ENCODE results near the gene WDR59. TPM values are rescaled to one million over a fixed set of nuclear protein-coding genes. Genes with fewer than 3 reads are reported as not detected.
"Not testable (repeated sequence)": the region's sequence is repeated elsewhere in the genome, so short reads cannot be mapped to it uniquely, and the experiment has no call there.

The WDR59 gene
- total RNA-seq, 1 donor from 2014 or later: 23.4 TPM

DNA sequence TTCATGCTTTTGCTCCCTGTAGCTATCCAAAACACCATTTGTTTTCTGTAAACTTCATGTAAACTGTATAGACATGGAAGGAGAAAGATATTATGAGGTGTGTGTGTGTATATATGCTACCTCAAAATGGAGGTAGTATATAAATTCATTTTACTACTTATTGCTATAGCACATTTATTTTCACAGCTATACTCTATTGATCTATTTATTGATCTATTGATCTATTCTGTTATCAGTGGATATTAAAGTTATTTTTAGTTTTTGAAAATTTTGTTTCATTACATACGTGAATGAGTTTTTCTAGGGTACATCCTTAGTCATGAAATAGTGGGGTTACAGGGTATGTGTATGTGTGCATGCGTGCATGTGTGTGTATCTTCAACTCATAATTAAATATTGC lies 29.4 kb upstream of the WDR59 start:
- no peak for DNase-seq (ENCODE audit: low read depth)
- Histone ChIP-seq H3K4me3 (ENCODE audit: low read depth, low read length) (no peak overlapping the region), H3K27me3 (ENCODE audit: control insufficient read depth, insufficient read depth, low read length) (no peaks in the 10 kb centered on the region), H3K36me3 (ENCODE audit: control insufficient read depth, insufficient read depth, low read length) (no peaks in the 10 kb centered on the region)
- TF ChIP-seq, protein P1, sequence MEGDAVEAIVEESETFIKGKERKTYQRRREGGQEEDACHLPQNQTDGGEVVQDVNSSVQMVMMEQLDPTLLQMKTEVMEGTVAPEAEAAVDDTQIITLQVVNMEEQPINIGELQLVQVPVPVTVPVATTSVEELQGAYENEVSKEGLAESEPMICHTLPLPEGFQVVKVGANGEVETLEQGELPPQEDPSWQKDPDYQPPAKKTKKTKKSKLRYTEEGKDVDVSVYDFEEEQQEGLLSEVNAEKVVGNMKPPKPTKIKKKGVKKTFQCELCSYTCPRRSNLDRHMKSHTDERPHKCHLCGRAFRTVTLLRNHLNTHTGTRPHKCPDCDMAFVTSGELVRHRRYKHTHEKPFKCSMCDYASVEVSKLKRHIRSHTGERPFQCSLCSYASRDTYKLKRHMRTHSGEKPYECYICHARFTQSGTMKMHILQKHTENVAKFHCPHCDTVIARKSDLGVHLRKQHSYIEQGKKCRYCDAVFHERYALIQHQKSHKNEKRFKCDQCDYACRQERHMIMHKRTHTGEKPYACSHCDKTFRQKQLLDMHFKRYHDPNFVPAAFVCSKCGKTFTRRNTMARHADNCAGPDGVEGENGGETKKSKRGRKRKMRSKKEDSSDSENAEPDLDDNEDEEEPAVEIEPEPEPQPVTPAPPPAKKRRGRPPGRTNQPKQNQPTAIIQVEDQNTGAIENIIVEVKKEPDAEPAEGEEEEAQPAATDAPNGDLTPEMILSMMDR (IDR thresholded peaks at IDR 0.05; ENCODE audit: insufficient read depth, low read length, poor library complexity, severe bottlenecking): no peak

DNA sequence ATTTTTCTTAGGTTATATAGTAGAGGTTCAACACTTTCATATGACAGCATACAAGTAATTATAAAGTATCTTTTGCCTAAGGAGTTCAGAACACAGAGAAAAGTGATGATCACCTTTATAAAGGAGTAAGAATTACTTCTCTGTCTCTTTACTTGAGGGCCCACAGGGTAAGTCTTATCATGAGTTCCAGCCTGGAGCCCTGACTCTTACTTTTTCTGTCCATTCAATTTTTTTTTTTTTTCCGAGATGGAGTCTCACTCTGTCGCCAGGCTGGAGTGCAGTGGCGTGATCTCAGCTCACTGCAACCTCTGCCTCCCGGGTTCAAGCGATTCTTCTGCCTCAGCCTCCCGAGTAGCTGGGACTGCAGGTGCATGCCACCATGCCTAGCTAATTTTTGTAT lies 28.2 kb upstream of the WDR59 start:
- not testable (repeated sequence) for H3K27me3 ChIP-seq (ENCODE audit: control insufficient read depth, insufficient read depth, low read length); DNase-seq (ENCODE audit: low read depth); H3K36me3 ChIP-seq (ENCODE audit: control insufficient read depth, insufficient read depth, low read length); H3K4me3 ChIP-seq (ENCODE audit: low read depth, low read length)

DNA sequence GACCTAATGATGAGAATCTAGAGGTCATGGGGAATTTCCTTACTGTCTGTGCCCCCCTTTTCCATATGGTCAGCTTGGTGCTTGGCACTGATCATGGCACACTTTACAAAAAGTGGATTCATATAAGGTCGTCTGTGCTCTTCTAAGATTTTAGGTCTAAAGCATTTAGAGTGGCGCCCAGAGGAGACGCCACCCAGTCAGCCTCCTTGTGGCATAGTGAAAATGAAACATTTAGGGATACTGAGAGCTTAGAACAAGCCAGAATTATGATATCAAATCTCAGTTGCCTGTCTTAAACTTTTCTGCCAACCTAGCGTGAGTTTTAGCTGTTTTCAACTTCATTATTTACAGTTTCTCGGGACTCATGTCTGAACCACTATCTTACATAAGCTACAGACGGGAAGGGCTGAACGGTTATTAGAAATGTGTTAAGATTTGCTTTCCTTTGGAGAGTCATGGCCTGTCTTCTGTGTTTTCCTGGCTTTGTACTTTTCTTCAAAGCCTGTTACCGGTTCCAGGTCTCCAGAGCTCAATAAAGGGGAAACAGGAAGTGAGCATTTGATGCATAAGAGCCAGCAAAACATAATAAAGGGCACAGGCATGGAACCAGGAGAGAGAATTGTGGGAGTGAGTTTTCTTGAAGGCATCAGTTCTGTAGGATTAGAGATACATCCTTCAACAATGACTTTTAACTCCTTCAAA lies 27.6 kb upstream of the WDR59 start:
- H3K4me3 ChIP-seq (ENCODE audit: low read depth, low read length): no peak overlapping the region
- no peaks in the 10 kb centered on the region for H3K36me3 ChIP-seq (ENCODE audit: control insufficient read depth, insufficient read depth, low read length)
- TF ChIP-seq, protein P1 (IDR thresholded peaks at IDR 0.05; ENCODE audit: insufficient read depth, low read length, poor library complexity, severe bottlenecking): no peak
- DNase-seq (ENCODE audit: low read depth): no peak
- no peaks in the 10 kb centered on the region for H3K27me3 ChIP-seq (ENCODE audit: control insufficient read depth, insufficient read depth, low read length)

DNA sequence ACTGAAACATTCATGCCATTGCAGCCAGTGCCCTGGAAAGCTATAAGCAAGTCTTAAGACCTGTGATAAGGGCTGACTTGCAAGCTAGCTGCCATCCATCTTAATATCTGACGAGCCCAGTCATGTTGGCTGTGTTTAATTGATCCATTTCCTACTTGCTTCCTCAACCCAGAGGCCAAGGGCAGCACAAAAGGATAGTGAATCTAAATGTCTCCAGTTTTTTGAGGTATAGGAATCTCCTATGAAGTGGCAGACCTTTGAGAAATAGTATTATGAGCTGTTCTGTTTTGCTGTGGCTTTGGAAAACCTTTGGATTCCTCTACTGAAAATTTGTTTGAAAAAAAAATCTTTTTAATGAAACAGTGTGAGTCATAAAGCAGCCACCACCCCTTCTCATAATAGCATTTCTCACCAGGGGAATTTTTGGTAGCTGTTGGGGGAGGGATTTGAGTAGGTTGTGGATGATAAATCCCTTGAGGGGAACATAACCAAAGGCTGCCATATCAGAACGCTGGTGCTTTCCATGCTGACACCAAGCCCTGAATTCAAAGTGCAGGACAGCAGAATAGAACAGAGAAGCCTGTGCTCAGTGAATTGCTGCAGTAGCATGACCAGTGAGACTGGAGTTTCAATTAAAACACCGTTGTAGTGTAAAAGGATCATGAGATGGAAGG lies 26.8 kb upstream of the WDR59 start:
- Histone ChIP-seq H3K36me3 (ENCODE audit: control insufficient read depth, insufficient read depth, low read length) (no peaks in the 10 kb centered on the region), H3K27me3 (ENCODE audit: control insufficient read depth, insufficient read depth, low read length) (no peaks in the 10 kb centered on the region), H3K4me3 (ENCODE audit: low read depth, low read length) (no peak overlapping the region)
- DNase-seq (ENCODE audit: low read depth): peak; percentile 57
- TF ChIP-seq, protein P1 (IDR thresholded peaks at IDR 0.05; ENCODE audit: insufficient read depth, low read length, poor library complexity, severe bottlenecking): no peak

DNA sequence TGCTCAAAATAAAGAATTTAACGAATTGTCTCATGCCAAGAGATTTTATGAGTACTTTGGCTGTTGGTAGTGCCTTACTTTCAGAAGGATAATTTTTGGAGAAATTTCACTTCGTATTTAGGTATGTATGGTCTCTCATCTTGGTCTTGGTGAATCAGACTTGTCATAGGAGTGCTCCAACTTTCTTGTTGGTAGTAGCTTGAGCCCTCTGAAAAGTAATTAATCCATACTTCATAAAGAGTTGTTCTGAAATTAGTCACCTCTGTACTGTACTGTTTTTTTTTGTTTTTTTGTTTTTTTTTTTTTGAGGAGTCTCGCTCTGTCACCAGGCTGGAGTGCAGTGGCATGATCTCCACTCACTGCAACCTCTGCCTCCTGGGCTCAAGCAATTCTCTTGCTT lies 25.5 kb upstream of the WDR59 start:
- Histone ChIP-seq H3K36me3 (ENCODE audit: control insufficient read depth, insufficient read depth, low read length) (no peaks in the 10 kb centered on the region), H3K27me3 (ENCODE audit: control insufficient read depth, insufficient read depth, low read length) (no peaks in the 10 kb centered on the region), H3K4me3 (ENCODE audit: low read depth, low read length) (no peak overlapping the region)
- TF ChIP-seq, protein P1 (IDR thresholded peaks at IDR 0.05; ENCODE audit: insufficient read depth, low read length, poor library complexity, severe bottlenecking): no peak
- DNase-seq (ENCODE audit: low read depth): no peak

DNA sequence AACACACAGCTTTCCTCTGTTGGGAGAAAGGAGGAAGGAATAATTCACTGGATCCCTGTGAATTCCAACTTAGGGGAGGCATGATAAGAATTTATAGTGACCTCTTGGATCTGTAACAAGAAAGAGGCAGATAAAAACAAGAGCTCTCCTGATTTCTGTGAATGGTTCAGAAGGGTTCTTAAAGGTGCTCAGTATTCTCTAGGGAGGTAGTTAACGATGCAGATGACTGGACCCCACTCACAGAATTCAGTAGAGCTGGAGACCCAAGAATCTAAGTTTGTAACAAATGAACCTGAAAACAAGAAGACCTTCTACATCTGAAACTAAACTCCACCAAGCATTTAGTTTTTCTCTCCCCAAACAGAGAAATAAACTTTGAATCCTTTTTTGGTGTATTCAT lies 22.5 kb upstream of the WDR59 start:
- Histone ChIP-seq H3K4me3 (ENCODE audit: low read depth, low read length) (no peak overlapping the region), H3K36me3 (ENCODE audit: control insufficient read depth, insufficient read depth, low read length) (no peaks in the 10 kb centered on the region), H3K27me3 (ENCODE audit: control insufficient read depth, insufficient read depth, low read length) (no peaks in the 10 kb centered on the region)
- TF ChIP-seq, protein P1 (IDR thresholded peaks at IDR 0.05; ENCODE audit: insufficient read depth, low read length, poor library complexity, severe bottlenecking): no peak
- no peak for DNase-seq (ENCODE audit: low read depth)

Data from kidney epithelial cell (primary cell).